ENCODE measurements around the gene PDLIM4.

The PDLIM4 gene

DNA sequence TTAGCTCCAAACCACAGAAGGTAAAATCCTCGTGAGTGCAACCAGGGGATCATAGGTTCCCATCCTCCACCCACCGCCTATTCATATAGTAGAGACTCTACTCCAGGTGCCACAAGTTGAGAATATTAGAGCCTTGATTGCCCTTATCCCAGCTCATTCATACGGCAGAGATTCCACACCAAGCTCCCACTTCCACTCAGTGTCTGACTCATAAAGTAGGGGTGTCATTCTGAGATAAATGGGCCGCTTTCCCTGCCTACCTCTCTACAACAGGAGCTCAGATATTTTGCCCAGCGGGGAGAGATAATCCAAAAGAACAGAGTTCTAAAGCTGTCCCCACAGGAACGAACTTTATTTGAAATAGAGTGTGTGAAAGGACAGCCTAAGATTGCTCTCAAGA lies 46.1 kb downstream of the PDLIM4 start:
- DNase-seq (ENCODE audit: low read depth in 2 of 3, low spot score in 1 of 3), result no peak

DNA sequence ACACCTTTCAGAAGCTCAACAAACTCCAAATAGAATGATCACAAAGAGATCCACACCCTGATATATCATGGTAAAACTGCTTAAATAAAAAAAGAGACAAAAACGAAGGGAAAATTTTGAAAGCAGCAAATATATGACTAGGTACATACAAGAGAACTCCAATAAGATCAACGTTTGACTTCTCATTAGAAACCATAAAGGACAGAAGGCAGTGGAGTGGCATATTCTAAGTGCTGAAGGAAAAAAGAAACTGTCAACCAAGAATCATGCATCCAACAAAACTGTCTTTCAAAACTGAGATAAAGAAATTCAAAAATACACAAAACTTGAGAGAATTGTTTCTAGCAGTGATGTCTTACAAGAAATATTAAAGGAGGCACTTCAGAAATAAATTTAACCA lies 47.9 kb downstream of the PDLIM4 start:
- DNase-seq (ENCODE audit: low read depth in 2 of 3, low spot score in 1 of 3), result no peak

DNA sequence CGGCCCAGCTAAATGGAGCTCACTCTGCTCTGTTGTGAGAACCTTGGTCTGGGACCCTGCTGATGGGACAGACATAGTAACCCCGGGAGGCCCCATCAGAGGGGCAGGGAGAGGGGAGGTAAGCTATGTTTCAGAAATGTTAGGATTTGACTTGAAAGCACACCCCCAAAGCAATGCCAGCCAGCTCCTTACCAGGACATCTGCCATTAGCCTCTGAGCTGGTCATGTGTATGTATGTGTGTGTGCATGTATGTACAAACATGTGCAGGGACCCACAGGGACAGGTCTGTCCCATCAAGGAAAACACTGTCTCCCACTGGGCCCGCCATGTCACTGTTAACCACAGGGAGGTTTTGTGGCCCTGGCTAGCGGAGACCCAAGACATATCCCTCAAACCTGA lies 51.2 kb downstream of the PDLIM4 start:
- no peak for DNase-seq (ENCODE audit: low read depth in 2 of 3, low spot score in 1 of 3)

DNA sequence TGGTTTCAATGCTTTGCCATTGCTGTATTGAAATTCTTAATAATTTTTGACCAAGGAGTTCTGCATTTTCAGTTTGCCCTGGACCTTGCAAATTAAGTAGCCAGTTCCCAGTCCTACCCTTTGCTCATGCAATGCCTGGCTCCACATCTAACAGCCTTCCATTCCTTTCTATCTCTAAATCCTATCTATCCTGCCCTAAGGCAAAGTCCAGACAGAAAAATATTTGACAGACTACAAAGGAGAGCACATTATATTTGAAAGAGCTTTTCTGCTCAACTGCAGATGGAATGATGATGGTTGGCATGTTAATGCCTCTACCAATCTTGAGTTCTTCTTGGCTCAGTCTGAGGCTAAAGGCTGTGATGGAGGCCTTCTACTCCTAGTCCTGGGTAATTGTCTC lies 52.2 kb downstream of the PDLIM4 start:
- no peak for DNase-seq (ENCODE audit: low read depth in 2 of 3, low spot score in 1 of 3)

DNA sequence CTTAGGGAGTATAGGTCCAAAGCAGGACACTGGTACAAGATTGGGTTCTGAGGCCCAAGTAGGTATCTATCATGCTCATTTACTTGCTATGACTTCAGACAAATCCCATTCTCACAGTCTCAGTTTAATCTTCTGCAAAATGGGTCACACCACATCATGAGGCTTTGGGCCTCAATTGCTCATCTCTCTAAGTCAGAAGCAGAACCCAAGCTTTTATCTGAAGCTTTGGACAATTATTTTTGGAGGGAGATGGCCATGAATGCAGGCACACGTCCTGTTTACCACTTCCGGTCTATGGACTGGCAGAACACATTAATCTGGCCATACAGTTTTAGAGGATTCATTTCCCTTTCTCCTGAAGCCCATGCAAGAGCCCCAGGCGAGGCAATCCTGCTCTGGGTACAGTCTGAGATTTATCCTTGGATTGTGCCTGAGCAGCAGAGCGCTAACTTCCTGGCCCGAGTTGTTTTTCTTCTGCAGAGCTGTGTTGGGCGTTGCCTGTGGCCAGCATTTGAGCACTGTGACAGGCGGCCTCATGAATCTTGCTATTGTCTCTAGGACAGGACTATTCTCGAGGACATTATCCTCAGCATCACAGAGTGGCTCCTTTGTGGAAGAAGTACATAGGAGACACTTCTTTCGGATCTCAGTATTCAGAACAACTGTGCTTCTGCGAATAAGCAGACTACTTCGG lies 52.8 kb downstream of the PDLIM4 start:
- DNase-seq (ENCODE audit: low read depth in 2 of 3, low spot score in 1 of 3), result no peak

DNA sequence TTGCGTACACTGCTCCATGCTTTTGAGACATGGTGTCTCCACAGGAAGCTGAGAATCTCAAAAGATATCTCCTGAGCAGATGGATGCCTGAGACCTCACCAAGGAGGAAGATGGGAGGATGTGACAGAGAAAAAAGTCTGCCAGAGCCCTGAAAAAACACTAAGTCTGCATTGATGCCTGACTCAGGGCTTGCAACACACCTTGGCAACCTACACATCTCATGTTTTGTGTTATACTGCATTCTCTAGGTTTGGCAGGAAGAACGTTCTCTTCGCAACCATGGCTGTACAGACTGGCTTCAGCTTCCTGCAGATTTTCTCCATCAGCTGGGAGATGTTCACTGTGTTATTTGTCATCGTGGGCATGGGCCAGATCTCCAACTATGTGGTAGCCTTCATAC lies 55.9 kb downstream of the PDLIM4 start:
- no peak for DNase-seq (ENCODE audit: low read depth in 2 of 3, low spot score in 1 of 3)

DNA sequence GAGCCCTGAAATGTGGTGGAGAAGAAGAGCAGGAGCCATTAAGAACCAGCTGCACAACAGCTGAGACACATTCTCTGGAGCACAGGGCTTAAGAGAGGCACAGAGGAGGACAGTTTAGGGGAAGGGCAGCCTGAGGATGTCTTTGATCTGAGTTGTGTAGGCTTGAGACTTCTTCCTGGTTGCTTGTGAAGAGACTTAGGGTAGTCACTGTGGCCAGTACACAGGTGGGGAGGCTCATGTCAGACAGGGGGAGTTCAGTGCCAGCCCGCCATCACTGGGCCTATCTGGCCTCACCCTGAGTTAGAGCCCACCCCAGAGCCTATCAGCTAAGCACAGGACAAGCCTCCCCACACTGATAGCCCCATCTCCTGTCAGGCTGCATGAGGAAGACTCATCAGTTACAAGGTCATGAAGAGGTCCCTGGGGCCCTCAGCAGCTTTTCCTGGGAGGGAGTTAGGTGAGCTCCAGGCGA lies 56.5 kb downstream of the PDLIM4 start:
- no peak for DNase-seq (ENCODE audit: low read depth in 2 of 3, low spot score in 1 of 3)

DNA sequence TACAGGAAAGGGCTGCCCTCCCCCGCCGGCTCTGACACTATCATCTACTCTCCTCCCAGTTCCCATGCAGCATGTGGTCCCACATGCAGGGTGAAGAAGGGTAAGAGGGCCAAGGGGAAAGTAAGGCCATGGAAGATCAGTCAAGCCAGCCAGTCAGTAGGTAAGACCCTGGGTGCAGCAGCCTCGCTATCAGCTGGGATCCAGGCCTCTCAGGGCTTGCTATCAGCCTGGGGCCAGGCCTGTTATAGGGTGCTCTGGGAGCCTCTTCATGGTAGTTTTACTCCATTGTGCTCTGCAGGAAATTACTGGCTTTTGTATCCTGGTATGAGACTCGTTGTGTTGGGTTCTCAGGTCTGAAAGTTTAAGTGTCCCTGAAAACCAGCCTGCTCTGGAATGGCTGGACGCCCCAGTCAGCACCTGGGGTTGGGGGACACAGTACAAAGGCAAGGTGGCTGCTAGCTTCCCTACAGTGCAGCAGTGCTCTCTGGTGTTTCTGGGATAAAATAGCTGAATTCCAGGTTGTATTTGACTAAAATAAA lies 58.1 kb downstream of the PDLIM4 start:
- no peak for DNase-seq (ENCODE audit: low read depth in 2 of 3, low spot score in 1 of 3)

DNA sequence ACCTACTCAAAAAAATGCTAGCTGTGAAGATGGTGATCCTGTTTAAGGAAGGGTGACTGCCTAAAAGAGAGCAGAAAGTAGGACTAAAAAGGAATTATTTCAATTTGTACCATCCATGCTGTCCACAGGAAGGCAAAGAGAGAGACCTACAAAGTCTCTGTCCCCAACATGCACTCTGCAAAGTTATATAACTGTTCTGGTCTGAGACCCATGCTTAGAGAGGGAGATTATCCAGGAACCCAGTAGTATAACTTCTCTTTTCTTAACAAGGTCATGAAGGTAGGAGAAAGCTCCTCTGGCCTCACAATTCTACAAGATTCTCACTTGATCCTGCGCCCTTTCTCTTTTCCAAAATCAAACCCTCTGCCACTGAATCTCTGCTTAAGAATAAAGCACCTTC lies 62.5 kb downstream of the PDLIM4 start:
- DNase-seq (ENCODE audit: low read depth in 2 of 3, low spot score in 1 of 3), result no peak

DNA sequence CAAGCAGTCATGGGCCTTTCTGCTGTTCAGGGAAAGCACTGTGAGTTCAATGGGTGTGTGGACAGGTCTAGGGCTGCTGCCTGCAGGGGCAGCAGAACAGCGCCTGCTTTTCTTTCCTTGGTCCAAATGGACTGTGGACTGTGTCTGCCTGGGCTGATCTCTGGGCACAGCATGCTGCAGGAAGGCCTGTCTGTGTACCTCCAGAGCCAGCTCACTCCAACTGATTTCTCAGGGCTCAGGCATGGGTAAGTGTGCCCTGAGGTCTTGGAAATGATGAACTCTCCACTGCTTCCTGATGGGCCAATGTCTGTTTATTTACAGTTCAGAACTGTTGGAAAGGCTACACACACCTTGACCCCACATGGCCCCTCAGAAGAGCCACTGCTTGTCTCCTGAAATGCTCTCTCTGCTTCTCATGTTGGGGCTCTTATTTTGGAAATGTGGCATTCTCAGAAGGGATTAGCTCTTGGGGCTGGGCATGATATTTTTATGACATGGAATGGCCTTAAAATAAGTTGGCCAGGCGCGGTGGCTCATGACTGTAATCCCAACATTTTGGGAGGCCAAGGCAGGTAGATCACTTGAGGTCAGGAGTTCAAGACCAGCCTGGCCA lies 63.7 kb downstream of the PDLIM4 start:
- no peak for DNase-seq (ENCODE audit: low read depth in 2 of 3, low spot score in 1 of 3)

DNA sequence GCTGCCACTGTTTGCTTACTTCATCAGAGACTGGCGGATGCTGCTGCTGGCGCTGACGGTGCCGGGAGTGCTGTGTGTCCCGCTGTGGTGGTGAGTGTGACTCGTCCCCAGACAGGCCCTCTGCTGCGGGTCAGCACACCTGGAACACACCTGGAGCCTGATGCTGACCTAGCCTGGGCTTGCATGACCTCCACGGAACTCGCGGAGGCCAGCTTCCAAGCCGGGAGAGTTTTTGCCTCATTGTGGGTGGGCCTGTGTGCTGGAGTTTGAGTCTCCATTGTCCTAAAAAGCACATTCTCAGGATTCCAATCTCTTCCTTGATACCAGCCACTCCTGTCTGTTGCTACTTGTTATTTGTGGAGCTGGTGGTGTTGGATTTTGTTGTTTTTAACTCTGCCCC lies 64.8 kb downstream of the PDLIM4 start:
- DNase-seq (ENCODE audit: low read depth in 2 of 3, low spot score in 1 of 3), result no peak

Measured in stimulated activated CD4-positive, alpha-beta T cell treated with anti-CD3 and anti-CD28 coated beads, Interleukin-12 subunit alpha, Interleukin-12 subunit beta, amount 100 ng/mL, for 48 hours (primary cell).